ENCODE data around the gene GATA2.

GRCh38 chr3:128432301-128432970 lies 60.6 kb downstream of the GATA2 start:
- no peak for TF ChIP-seq CTCF (IDR thresholded peaks at IDR 0.05)
- TF ChIP-seq POLR2A (IDR thresholded peaks at IDR 0.05) = no peak
- no peak for TF ChIP-seq EP300 (IDR thresholded peaks at IDR 0.05)
